Central memory CD8-positive, alpha-beta T cell (primary cell): ENCODE data around the gene SREK1IP1.

Experiments used
- ATAC-seq: fragments of 150-1000 bp; cut with Tn5 transposase; replicated peaks from 2 replicates; pipeline ENCODE4 v1.10.0; 2022; ENCODE audit warnings: mild to moderate bottlenecking, moderate FRiP score, moderate number of reproducible peaks; ENCODE audit not compliant: poor library complexity, severe bottlenecking; ENCODE audit errors: extremely low read depth
- DNase-seq, 2 donors: peaks; one replicate each; pipeline ENCODE4 v3.0.0; 2021; ENCODE audit warnings: low spot score in 2 of 2
- H3K27ac Mint-ChIP-seq: one replicate; pipeline ENCODE4 v1.8.0; 2022; ENCODE audit warnings: low read depth, mild to moderate bottlenecking, moderate library complexity, mixed read lengths
- H3K27me3 Mint-ChIP-seq: one replicate; pipeline ENCODE4 v1.8.0; 2022; ENCODE audit warnings: mixed read lengths
- H3K36me3 Mint-ChIP-seq: one replicate; pipeline ENCODE4 v1.8.0; 2022; ENCODE audit warnings: mild to moderate bottlenecking, moderate library complexity, mixed read lengths; ENCODE audit not compliant: insufficient read depth
- H3K4me1 Mint-ChIP-seq: one replicate; pipeline ENCODE4 v1.8.0; 2022; ENCODE audit warnings: mixed read lengths
- H3K4me3 Mint-ChIP-seq: one replicate; pipeline ENCODE4 v1.8.0; 2022; ENCODE audit warnings: mild to moderate bottlenecking, moderate library complexity, mixed read lengths
- H3K9me3 Mint-ChIP-seq: one replicate; pipeline ENCODE4 v1.8.0; 2022; ENCODE audit warnings: mixed read lengths

The SREK1IP1 gene

DNA sequence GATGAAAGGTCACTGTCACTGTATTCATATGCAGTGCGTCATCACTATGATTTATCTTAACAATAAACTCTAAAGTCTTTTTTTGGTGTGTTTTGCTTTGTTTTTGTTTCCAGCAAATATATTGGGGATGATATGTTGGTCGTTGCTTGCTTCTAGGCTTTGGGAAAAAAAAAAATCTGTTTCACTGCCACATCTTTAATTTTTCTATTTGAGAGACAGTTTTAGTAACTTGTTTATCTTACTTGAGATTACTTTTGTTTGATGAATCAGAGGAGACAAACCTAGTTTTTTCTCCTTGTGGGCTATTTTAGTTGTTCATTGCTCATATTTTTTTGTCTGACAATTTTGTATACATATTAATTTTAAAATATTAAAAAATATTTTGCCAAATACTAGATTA lies 19.7 kb upstream of the SREK1IP1 start:
- ATAC-seq (no peak), DNase-seq (no peak)
- Mint-ChIP-seq H3K36me3 (peaks cover 8% of the 10 kb centered on the region), H3K4me3 (no peak overlapping the region), H3K4me1 (no peaks in the 10 kb centered on the region), H3K9me3 (no peaks in the 10 kb centered on the region), H3K27ac (no peak overlapping the region), H3K27me3 (no peaks in the 10 kb centered on the region)

DNA sequence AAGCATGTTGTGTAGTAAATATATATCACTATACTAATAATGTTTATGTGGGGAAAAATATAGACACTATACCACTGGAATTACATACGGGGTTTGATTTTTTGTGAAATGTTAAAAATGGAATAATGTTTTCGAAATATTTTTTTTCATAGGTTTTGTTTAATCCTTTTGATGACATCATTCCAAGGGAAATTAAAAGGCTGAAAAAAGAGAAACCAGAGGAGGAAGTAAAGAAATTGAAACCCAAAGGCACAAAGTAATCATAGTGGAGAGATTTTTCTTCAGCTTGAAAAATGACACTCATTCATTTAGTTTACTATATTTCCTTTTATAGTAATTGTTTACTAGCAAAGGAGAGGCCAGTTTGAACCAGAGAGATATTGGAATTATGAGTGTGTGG lies 17.9 kb upstream of the SREK1IP1 start:
- H3K9me3 Mint-ChIP-seq: no peaks in the 10 kb centered on the region
- ATAC-seq: no peak

DNA sequence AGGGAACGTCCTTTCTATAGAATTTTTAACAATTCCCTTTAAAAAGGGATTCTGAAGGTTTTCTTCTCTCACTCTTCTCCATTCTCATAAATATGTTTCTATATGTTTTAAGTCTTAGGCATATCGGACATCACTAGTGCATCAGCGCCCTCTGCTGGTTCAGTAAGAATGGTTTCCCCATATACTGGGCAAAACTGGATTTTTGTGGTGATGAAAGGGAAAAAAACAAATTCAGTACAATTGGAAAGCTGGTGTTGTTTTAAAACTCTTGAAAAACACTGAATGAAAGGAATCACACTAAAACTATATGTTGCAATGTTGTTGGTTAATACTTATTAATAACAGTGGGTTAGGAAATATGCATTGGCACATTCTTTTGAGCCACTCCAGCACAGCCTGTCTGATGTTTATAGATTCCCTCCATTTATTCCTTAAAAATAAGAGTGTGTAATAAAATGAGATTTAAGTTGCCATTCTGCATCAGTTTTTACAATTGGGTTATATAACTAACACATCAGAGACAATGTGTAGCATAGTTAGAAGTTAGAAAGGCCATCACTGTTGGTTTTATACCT lies 16.0 kb upstream of the SREK1IP1 start:
- H3K4me1 Mint-ChIP-seq: peaks cover 7% of the 10 kb centered on the region
- H3K9me3 Mint-ChIP-seq: no peaks in the 10 kb centered on the region
- H3K27ac Mint-ChIP-seq: no peak overlapping the region
- no peaks in the 10 kb centered on the region for H3K27me3 Mint-ChIP-seq
- H3K4me3 Mint-ChIP-seq: no peak overlapping the region
- DNase-seq (peak; percentile 53 to 60), ATAC-seq (peak; percentile 84)
- peaks cover 3% of the 10 kb centered on the region for H3K36me3 Mint-ChIP-seq

More for the DNA sequence above, 17.9 kb upstream of the SREK1IP1 start:
- Mint-ChIP-seq H3K4me1 (no peaks in the 10 kb centered on the region), H3K36me3 (peaks cover 4% of the 10 kb centered on the region), H3K27ac (no peak overlapping the region), H3K4me3 (no peak overlapping the region), H3K27me3 (no peaks in the 10 kb centered on the region)
- DNase-seq: no peak

DNA sequence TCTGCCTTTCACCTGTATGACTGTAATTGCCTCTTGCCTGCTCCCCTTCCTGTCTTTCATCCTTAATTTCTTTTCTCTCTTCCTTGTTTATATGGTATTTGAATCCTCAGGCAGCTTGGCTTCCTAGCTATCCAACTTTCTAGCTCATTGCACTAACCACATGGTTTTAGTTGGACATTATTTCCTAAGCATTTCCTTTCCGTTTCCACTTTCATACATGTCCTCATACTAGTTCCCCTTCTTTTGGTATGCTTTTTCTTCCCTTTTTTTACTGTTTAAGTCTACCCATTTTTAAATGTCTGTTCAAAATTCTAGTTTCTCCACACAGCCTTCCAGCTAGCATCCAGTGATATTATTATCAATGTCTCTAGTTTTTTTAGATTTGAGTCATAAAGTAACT lies 6.8 kb upstream of the SREK1IP1 start:
- ATAC-seq: no peak
- Mint-ChIP-seq H3K36me3 (peaks cover 7% of the 10 kb centered on the region), H3K27me3 (no peaks in the 10 kb centered on the region), H3K27ac (no peak overlapping the region), H3K4me1 (peaks cover 28% of the 10 kb centered on the region), H3K4me3 (no peak overlapping the region), H3K9me3 (no peaks in the 10 kb centered on the region)
- no peak for DNase-seq

DNA sequence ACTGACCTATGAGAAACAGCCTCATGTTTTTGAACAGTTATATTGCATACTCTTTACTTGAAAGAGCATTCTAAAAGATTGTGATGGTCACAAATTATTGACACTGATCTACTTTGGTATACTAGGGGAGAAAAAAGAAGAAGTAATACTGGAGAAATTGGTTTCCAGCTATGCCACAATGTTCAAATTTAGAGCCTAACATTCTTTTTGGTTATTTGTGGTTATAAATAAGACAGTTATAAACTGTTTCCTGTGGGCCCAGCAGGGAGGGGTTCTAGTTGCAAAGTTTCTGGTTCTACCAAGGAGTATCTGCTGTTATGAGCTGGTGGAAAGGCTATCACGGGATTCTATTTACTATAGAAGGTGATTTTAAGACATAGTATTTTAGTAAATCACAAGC lies 5.0 kb upstream of the SREK1IP1 start:
- DNase-seq: no peak
- Mint-ChIP-seq H3K9me3 (no peaks in the 10 kb centered on the region), H3K36me3 (peaks cover 10% of the 10 kb centered on the region), H3K4me3 (no peak overlapping the region), H3K27ac (no peak overlapping the region), H3K4me1 (peaks cover 37% of the 10 kb centered on the region), H3K27me3 (no peaks in the 10 kb centered on the region)
- no peak for ATAC-seq

DNA sequence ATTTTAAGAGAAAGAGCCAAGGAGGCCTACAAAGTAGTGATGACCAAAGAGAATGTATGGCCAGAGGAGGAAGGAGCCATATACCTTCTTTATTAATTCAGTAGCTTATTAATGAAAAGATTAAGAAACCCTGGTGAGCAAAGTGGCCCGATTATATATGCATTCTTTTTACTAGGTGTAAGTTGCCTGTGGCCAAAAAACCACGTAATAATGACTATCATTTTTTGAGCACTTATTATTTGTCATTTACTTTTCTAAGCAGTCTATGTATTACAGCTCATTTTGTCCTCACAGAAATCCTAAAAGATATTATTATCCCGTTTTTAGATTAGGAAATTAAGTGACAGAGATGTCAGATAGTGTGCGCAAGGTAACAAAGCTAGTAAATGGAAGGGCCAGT lies 3.2 kb upstream of the SREK1IP1 start:
- Mint-ChIP-seq H3K36me3 (peaks cover 17% of the 10 kb centered on the region), H3K4me3 (no peak overlapping the region), H3K9me3 (no peaks in the 10 kb centered on the region), H3K27ac (no peak overlapping the region), H3K27me3 (no peaks in the 10 kb centered on the region), H3K4me1 (peaks cover 42% of the 10 kb centered on the region)
- DNase-seq: no peak
- no peak for ATAC-seq

DNA sequence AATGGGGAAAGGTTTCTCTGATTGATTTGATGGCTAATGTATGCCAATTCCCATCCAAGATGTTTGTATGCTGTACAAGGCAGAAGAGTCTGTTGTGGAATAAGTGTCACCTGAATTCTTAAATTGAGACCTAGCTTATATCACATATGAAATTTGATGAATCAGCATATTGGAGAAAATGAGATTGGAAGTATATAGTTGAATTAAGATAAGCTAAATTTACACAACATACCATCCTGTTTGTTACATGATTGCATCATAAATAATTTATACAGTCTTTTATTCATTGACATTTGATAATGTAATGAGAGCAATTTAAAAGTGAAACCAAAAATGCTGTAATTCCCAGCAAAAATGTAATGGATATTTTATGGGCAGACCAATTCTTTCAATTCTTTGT lies 1.4 kb upstream of the SREK1IP1 start:
- H3K27me3 Mint-ChIP-seq: no peaks in the 10 kb centered on the region
- H3K36me3 Mint-ChIP-seq: peaks cover 10% of the 10 kb centered on the region
- no peak overlapping the region for H3K27ac Mint-ChIP-seq
- DNase-seq (no peak), ATAC-seq (no peak)
- H3K4me3 Mint-ChIP-seq: peak overlapping the region; percentile 96
- peaks cover 51% of the 10 kb centered on the region for H3K4me1 Mint-ChIP-seq
- H3K9me3 Mint-ChIP-seq: no peaks in the 10 kb centered on the region

DNA sequence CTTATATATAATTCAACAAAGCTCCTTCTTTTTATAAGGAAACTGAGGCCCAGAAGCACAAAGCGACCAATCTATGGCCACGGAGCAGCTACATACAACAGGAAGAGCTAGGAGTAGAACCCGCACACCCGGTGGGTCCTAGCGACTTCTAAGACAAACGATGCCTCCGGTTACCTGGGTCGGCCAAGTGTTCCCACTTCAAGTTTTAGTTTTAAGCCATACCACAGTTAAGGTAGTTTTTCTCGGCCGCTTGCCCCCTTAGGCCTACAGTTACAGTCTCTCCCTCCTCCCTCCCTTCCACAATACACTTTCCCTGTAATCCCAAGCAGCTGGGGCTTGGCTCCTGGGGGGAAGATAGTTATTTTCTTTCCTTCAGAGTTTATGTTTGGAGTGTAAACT lies 533 bp downstream of the SREK1IP1 start:
- Mint-ChIP-seq H3K4me3 (peak overlapping the region; percentile 96), H3K27ac (peak overlapping the region; percentile 98), H3K27me3 (no peaks in the 10 kb centered on the region), H3K4me1 (peaks cover 52% of the 10 kb centered on the region), H3K36me3 (peaks cover 15% of the 10 kb centered on the region), H3K9me3 (no peaks in the 10 kb centered on the region)
- ATAC-seq (no peak), DNase-seq (peak; percentile 12 to 13)

DNA sequence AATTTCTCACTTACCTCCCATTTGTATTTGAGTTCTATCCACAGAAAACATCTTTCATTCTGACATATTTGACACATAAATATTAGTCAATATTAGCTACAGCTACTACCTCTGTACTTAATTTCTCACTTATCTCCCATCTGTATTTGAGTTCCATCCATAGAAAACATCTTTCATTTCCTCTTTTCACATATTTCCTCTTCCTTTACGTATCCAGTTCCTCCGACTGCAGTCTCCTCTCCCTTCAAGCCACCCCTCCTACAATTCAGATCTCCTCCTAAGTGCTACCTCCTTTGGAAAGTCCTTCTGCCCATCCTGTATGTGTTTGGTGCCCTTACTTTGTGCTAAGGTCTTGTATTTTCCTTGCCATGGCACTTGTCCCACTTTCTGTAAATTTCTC lies 1.6 kb downstream of the SREK1IP1 start:
- Mint-ChIP-seq H3K27me3 (no peaks in the 10 kb centered on the region), H3K36me3 (peaks cover 15% of the 10 kb centered on the region), H3K27ac (no peak overlapping the region), H3K4me1 (peaks cover 52% of the 10 kb centered on the region), H3K4me3 (peak overlapping the region; percentile 96), H3K9me3 (no peaks in the 10 kb centered on the region)
- DNase-seq (no peak), ATAC-seq (no peak)

DNA sequence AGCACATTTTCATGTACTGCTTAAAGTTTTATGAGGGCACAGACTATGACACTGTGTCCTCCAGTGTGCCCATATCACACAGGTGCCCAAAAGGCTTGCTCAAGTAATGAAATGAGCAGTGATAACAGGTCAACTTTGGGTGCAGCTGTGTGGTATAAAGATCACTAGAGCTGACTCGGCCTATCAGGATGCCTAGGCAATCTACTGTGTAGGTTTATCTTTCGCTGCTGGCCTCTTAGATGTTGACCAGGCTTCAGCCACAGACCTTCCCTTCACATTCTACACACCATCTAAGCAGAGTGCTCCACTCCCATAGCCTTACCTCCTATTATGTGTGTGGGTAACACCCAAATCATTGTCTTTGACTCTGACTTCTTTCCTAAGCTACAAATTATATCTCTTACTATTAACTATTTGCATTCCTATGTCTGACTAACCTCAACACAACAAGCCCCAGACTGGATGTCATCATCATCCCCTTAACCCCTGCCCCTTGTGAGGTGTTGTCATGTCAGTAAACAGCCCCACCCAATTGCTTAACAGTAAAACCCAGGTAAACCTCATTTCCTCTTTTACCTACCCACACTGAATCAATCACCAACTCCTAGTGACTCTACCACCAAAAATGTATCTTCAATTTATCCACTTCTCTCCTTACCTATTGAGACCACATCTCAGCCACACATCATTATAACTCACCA lies 2.5 kb downstream of the SREK1IP1 start:
- H3K4me3 Mint-ChIP-seq: no peak overlapping the region
- ATAC-seq: no peak

DNA sequence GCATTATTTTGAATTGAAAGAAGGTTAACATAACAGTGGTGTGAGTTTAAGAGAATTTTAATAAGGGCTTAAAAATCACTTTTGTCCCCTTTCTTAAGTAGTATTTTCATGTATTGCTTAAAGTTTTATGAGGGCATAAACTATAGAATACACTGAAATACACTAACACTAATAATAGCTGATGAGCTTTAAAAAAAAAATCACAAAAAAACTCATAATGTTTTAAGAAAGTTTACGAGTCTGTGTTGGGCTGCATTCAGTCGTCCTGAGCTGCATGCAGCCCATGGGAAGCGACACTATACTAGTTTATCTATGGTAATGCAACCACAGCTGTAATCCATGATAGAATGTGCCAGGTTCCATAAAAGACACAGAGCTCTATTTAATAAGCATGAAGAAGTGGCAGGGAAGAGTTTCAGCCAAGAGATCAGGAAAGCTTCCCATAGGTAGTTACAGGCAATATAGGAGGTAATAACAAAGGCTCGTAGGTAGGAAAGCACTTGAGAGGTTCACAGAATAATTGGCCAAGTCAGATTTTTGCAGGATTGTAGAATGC lies 4.5 kb downstream of the SREK1IP1 start:
- Mint-ChIP-seq H3K4me1 (peaks cover 57% of the 10 kb centered on the region), H3K4me3 (no peak overlapping the region), H3K27me3 (no peaks in the 10 kb centered on the region), H3K27ac (no peak overlapping the region), H3K9me3 (no peaks in the 10 kb centered on the region), H3K36me3 (peaks cover 17% of the 10 kb centered on the region)
- DNase-seq (no peak), ATAC-seq (no peak)

More for the DNA sequence above, 2.5 kb downstream of the SREK1IP1 start:
- peaks cover 15% of the 10 kb centered on the region for H3K36me3 Mint-ChIP-seq
- H3K27me3 Mint-ChIP-seq: no peaks in the 10 kb centered on the region
- no peak for DNase-seq
- no peak overlapping the region for H3K27ac Mint-ChIP-seq
- peaks cover 53% of the 10 kb centered on the region for H3K4me1 Mint-ChIP-seq
- H3K9me3 Mint-ChIP-seq: no peaks in the 10 kb centered on the region

DNA sequence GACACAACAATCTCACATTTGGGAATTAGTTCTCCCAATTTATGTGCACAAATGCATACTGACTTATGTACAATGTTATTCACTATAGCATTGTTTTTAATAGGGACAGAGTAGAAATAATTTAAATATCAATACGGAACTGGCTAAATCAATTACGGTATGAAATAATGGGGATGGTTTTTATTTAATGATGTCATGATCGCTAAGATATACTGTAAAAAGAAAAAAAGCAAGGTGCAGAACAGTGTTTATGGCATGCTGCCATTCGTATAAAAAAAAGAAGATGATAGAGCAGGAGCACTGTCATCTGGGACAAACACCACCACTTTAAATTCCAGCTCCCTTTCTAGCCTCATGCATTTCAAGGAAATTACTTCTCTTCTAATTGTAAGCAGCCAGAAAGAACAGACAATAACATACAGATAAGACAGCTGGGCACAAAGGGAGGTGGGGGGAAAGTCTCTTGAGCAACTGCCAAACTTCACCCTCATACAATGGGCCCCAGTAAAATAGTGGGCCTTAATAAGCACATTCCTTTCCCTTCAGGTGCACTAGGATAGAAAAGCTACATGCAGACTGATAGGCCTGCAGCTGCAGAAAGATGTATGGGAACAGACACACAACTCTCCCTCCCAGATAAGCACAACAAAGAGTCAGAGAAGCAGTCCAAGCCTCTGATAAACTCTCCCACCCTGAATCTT lies 8.4 kb downstream of the SREK1IP1 start:
- H3K4me1 Mint-ChIP-seq: peaks cover 35% of the 10 kb centered on the region
- H3K27ac Mint-ChIP-seq: no peak overlapping the region
- ATAC-seq: no peak

DNA sequence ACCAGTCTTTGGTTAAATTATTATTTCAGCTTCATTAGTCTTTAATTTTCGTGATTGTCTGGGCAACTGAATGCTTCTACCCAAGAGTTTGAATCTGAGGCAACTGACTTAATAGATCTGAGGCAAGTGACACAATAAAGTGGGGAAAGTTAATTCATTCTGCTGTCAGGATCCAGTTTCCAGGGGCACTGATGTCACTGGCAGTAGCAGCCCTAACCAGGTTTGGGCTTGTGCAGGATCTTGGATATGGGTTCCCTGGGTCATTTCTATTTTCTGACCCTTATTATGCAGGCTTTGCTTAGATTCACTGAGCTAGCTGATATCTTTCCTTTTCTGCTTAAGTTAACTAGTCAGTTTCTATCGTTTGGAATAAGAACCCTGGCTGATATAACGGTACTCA lies 9.6 kb downstream of the SREK1IP1 start:
- Mint-ChIP-seq H3K4me1 (peaks cover 28% of the 10 kb centered on the region), H3K36me3 (peaks cover 7% of the 10 kb centered on the region), H3K27me3 (no peaks in the 10 kb centered on the region), H3K4me3 (no peak overlapping the region), H3K27ac (no peak overlapping the region), H3K9me3 (no peaks in the 10 kb centered on the region)
- DNase-seq: no peak
- ATAC-seq: no peak

More for the DNA sequence above, 8.4 kb downstream of the SREK1IP1 start:
- Mint-ChIP-seq H3K9me3 (no peaks in the 10 kb centered on the region), H3K36me3 (peaks cover 6% of the 10 kb centered on the region), H3K27me3 (no peaks in the 10 kb centered on the region), H3K4me3 (no peak overlapping the region)
- DNase-seq: no peak
